K562 (cell line): ENCODE measurements around the gene CMBL. TPM values are rescaled to one million over a fixed set of nuclear protein-coding genes. Genes with fewer than 3 reads are reported as not detected.

Experiments used
- CUX1 ChIP-seq: fragments of 200-800 bp; sonication (Bioruptor generic); IDR thresholded peaks from 2 replicates; pipeline ENCODE4 v1.6.1; 2016; ENCODE audit warnings: missing genetic modification characterization, missing compliant biosample characterization
- FOXJ3 ChIP-seq: sonication (generic); formaldehyde crosslinking; IDR thresholded peaks from 2 replicates; pipeline ENCODE4 v1.4.0; 2020; ENCODE audit warnings: mild to moderate bottlenecking, missing genetic modification reagents
- KAT7 ChIP-seq: sonication (generic); formaldehyde crosslinking; IDR thresholded peaks from 2 replicates; pipeline ENCODE4 v1.8.0; 2022; ENCODE audit warnings: missing genetic modification reagents, mild to moderate bottlenecking, borderline replicate concordance
- LARP7 ChIP-seq: fragments of 450-650 bp; IDR thresholded peaks from 2 replicates; pipeline ENCODE4 v1.6.1; 2016
- MAFK ChIP-seq: IDR thresholded peaks from 2 replicates; pipeline ENCODE4 v1.6.1; 2011; ENCODE audit warnings: low read length, improper control_type of control experiment
- MYBL2 ChIP-seq, 2 experiments: fragments of 450-650 bp in 1 of 2; sonication (generic) in 1 of 2; formaldehyde crosslinking in 1 of 2; IDR thresholded peaks; 2 replicates each; pipeline versions ENCODE4 v1.6.1 to v1.8.1; 2017 to 2022; ENCODE audit warnings: borderline replicate concordance in 1 of 2, inconsistent platforms in 1 of 2, low read depth in 1 of 2, mild to moderate bottlenecking in 1 of 2, missing genetic modification reagents in 1 of 2, moderate library complexity in 1 of 2
- RFX1 ChIP-seq: fragments of 450-650 bp; IDR thresholded peaks from 2 replicates; pipeline ENCODE4 v1.6.1; 2016; ENCODE audit warnings: mild to moderate bottlenecking, moderate library complexity
- SFPQ ChIP-seq: fragments of 200-400 bp; formaldehyde crosslinking; IDR thresholded peaks from 2 replicates; pipeline ENCODE4 v1.6.1; 2017; ENCODE audit warnings: mild to moderate bottlenecking, low read depth, low read length, moderate library complexity
- SIX5 ChIP-seq, 2 experiments: IDR thresholded peaks; 2 replicates each; pipeline ENCODE4 v1.6.1; 2011; ENCODE audit warnings: low read length in 2 of 2, borderline replicate concordance in 1 of 2, low read depth in 1 of 2, mild to moderate bottlenecking in 1 of 2, moderate library complexity in 1 of 2; ENCODE audit not compliant: insufficient read depth in 1 of 2
- TAL1 ChIP-seq: fragments of 450-650 bp; IDR thresholded peaks from 2 replicates; pipeline ENCODE4 v1.6.1; 2016; ENCODE audit warnings: mild to moderate bottlenecking
- TEAD1 ChIP-seq, 2 experiments: fragments of 450-650 bp in 1 of 2; sonication (generic) in 1 of 2; formaldehyde crosslinking; IDR thresholded peaks; 2 replicates each; pipeline versions ENCODE4 v1.4.0 to v1.8.0; 2020 to 2022; ENCODE audit warnings: mild to moderate bottlenecking in 2 of 2, missing genetic modification reagents in 1 of 2
- THAP12 ChIP-seq: fragments of 250-450 bp; sonication (Bioruptor Pico); IDR thresholded peaks from 2 replicates; pipeline ENCODE4 v1.9.0; 2021; ENCODE audit warnings: mild to moderate bottlenecking, inconsistent platforms
- THRB ChIP-seq: fragments of 450-650 bp; formaldehyde crosslinking; conservative IDR thresholded peaks from 2 replicates; pipeline ENCODE4 v1.4.0; 2022; ENCODE audit warnings: mild to moderate bottlenecking, missing genetic modification characterization
- ZFX ChIP-seq: sonication (generic); formaldehyde crosslinking; IDR thresholded peaks from 2 replicates; pipeline ENCODE4 v1.8.0; 2022; ENCODE audit warnings: mild to moderate bottlenecking, missing genetic modification reagents, moderate library complexity
- ZNF263 ChIP-seq: sonication (generic); formaldehyde crosslinking; IDR thresholded peaks from 2 replicates; pipeline ENCODE4 v1.8.0; 2022; ENCODE audit warnings: mild to moderate bottlenecking, missing genetic modification reagents, borderline replicate concordance
- ZNF695 ChIP-seq: fragments of 450-650 bp; formaldehyde crosslinking; IDR thresholded peaks from 2 replicates; pipeline ENCODE4 v1.4.0; 2020; ENCODE audit warnings: mild to moderate bottlenecking, moderate library complexity
- polyA plus RNA-seq, 8 experiments: library from polyadenylated mRNA; depleted of rRNA in 4 of 8; stranded (reverse) in 5 of 8; unstranded in 3 of 8; fragments of >200 nt; fragmentation: Nextera tagmentation in 2 of 8; fragmentation: Illumina TruSeq in 1 of 8; extraction: Ambion mirVana in 2 of 8; extraction: Trizol in 1 of 8; gene quantifications; 2 replicates each; pipeline versions ENCODE4 v1.2.1 to v1.2.3, GENCODE V29; 2011 to 2014; ENCODE audit warnings: inconsistent platforms in 1 of 8, missing spikeins in 1 of 8
- total RNA-seq, 7 experiments: library from RNA; depleted of rRNA in 6 of 7; stranded (reverse); fragments of >200 nt in 6 of 7; fragmentation: Illumina TruSeq in 2 of 7; extraction: Trizol in 2 of 7; gene quantifications; 2 replicates each; pipeline versions ENCODE4 v1.2.1 to v1.2.3, GENCODE V29; 2011 to 2021; ENCODE audit warnings: low replicate concordance in 1 of 7

The CMBL gene
- total and polyA plus RNA-seq, 9 of the 15 experiments (the other 6 are each of a cell fraction or from before 2014, with no cell fraction given), result 22.6 to 192 (median 71.1) TPM

GRCh38 chr5:10319202-10319851 is 11.6 kb upstream of the CMBL start (continued):
- no peak for TF ChIP-seq THAP12 (CRISPR knock-in tag)
- no peak for TF ChIP-seq SIX5 (IDR thresholded peaks at IDR 0.05; ENCODE audit: borderline replicate concordance in 1 of 2, insufficient read depth in 1 of 2, low read depth in 1 of 2, low read length in 2 of 2)
- TF ChIP-seq RFX1, result no peak
- TF ChIP-seq THRB, result no peak
- TF ChIP-seq KAT7 (CRISPR knock-in tag), result no peak
- TF ChIP-seq ZFX (CRISPR knock-in tag), result no peak
- TF ChIP-seq MAFK, result peak; percentile 16; the same call in 1 of the 2 replicates
- TF ChIP-seq SFPQ, result no peak
- 0 out of 2 replicates have a peak, but pooled peaks have one; percentile 49 for TF ChIP-seq ZNF695
- TF ChIP-seq ZNF263 (CRISPR knock-in tag), result peak; percentile 35; the same call in 1 of the 2 replicates
- no peak for TF ChIP-seq LARP7
- TF ChIP-seq TAL1, result no peak; the same call in 1 of the 2 replicates
- TF ChIP-seq MYBL2 (IDR thresholded peaks at IDR 0.05; ENCODE audit: low read depth), result no peak
- no peak for TF ChIP-seq MYBL2 (CRISPR knock-in tag; IDR thresholded peaks at IDR 0.05; ENCODE audit: borderline replicate concordance)
- TF ChIP-seq TEAD1 (CRISPR knock-in tag; IDR thresholded peaks at IDR 0.05), result 0 out of 4 replicates have a peak, but pooled peaks of 1 of the 2 experiments have one; percentile 70
- no peak for TF ChIP-seq FOXJ3
- TF ChIP-seq CUX1 (CRISPR knock-in tag), result peak; percentile 42; the same call in 1 of the 2 replicates
